GM19099 (cell line): ENCODE measurements around the gene JAKMIP2.

Experiments used
- POLR2A ChIP-seq: IDR thresholded peaks from 3 replicates; pipeline ENCODE4 v1.6.1; 2011; ENCODE audit warnings: low read depth; ENCODE audit not compliant: insufficient read length; ENCODE audit errors: extremely low read depth

The JAKMIP2 gene

DNA sequence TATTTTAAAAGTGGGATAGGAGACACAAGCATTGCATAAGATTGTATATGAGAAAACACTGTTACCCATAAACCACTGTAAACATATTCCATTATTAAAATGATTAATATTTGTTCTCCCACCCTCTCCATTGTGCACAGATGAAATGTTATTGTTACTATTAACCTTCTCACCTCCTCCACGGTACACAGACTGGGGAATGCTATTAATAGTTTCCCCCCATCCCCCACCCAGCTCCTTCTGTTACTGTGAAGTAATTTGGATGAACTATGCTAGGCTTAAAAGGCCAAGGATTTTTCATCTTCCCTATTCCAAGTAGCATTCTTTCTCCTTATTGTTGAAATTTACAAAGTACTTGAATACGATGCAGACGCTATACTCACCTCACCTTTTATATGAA, 91.4 kb downstream of the JAKMIP2 start:
- no peak for TF ChIP-seq POLR2A

DNA sequence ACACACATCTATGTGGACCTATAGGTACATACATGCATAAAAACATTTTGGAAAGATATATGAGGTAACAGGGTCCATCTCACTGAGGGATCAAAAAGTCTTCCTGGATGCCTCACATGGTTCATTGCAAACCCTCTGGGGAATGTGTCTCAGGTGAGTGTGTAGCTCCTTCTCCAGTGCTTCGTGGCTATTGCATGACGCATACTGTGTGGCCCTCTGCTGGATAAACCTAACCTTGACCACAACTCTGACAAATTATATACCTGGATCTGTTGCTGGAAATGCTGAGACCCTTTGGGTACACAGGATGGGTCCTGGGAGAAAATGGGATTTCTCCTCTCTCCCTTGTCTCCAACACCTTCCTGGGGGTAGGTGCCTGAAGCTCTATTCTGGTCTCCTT, 91.9 kb downstream of the JAKMIP2 start:
- TF ChIP-seq POLR2A = no peak

DNA sequence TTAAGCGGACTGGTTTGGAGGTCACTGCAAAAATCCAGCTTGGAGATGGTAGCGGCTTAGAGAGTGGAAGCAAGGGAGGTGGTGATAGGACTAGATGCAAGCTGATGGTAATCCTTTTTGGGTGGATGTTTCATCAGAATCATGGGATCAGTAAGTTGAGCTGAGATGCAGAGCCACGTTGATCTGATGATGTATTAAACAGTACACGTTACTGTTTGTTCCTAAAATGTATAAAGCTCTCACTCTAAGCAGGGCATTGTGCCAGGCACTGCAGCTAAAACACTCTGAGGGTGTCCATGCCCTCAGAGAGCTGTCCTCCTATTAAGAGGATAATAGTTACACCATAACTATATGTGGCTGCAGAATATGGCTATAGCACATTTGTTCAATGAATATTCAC, 93.1 kb downstream of the JAKMIP2 start:
- TF ChIP-seq POLR2A = no peak

GRCh38 chr5:147688656-147689356, 93.7 kb downstream of the JAKMIP2 start:
- no peak for TF ChIP-seq POLR2A

- TF ChIP-seq POLR2A = no peak
Measured at GRCh38 chr5:147687118-147687517, 95.4 kb downstream of the JAKMIP2 start.

- no peak for TF ChIP-seq POLR2A
Measured at GRCh38 chr5:147686421-147686820, 96.1 kb downstream of the JAKMIP2 start.

- TF ChIP-seq POLR2A = no peak
Measured at GRCh38 chr5:147685993-147686392, 96.5 kb downstream of the JAKMIP2 start.

GRCh38 chr5:147675168-147675567, 107.4 kb downstream of the JAKMIP2 start:
- TF ChIP-seq POLR2A = no peak

DNA sequence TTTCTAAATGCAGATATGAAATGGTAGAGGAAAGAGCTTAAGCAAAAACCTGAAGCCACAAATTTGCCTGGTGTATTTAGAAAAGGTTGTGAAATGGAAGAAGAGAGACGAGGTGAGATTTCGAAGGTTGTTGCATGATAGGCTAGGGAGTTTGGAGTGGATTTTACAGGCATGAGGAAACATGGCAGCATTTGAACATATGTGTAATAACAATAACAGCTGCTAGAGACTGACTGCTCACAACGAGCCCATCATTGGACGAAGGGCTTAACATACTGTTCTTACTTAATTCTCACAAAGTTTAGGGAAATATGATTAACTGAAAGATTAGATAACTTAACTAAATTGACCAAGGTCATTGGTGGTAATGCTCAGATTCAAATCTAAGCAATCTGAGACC, 108.1 kb downstream of the JAKMIP2 start:
- TF ChIP-seq POLR2A = no peak

- no peak for TF ChIP-seq POLR2A
Measured at GRCh38 chr5:147673791-147674190, 108.7 kb downstream of the JAKMIP2 start.

GRCh38 chr5:147673266-147673665, 109.3 kb downstream of the JAKMIP2 start:
- no peak for TF ChIP-seq POLR2A

DNA sequence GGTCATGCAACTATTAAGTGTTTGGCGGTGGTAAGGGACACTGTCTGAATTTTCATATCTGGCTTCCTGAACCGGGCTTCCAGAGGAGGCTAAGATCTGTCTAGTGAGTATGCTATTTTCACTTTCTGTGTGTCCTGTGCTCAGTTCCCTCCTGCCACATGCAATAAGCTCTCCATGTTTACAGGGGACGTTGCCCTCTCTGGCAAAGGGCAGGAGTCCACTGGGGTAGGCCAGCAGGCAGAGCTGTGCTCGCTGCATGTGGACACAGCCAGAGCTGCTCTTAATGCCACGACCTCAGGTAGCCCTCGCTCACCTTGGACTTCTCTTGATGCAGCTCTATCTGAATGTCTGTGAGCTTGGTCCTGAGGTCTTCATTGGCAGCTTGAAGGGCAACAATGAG, 111.2 kb downstream of the JAKMIP2 start:
- no peak for TF ChIP-seq POLR2A

DNA sequence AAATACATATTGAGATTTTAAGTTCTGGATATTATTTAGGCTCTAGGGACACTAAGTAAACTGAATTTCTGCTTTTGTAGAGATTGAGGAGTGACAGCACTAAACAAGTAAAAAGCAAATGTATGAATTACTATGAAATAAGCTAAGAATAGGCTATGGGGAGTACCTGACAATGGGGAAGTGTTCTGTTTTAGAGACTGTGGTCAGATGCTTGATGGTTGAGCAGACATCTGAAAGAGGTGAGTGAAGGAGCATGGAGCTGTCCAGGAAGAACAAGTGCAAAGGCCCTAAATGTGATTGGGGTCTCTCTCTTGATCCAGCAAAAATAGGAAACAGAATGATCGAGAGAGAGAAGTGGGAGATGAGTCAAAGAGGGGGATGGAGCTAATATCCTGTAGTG, 111.7 kb downstream of the JAKMIP2 start:
- TF ChIP-seq POLR2A = no peak

DNA sequence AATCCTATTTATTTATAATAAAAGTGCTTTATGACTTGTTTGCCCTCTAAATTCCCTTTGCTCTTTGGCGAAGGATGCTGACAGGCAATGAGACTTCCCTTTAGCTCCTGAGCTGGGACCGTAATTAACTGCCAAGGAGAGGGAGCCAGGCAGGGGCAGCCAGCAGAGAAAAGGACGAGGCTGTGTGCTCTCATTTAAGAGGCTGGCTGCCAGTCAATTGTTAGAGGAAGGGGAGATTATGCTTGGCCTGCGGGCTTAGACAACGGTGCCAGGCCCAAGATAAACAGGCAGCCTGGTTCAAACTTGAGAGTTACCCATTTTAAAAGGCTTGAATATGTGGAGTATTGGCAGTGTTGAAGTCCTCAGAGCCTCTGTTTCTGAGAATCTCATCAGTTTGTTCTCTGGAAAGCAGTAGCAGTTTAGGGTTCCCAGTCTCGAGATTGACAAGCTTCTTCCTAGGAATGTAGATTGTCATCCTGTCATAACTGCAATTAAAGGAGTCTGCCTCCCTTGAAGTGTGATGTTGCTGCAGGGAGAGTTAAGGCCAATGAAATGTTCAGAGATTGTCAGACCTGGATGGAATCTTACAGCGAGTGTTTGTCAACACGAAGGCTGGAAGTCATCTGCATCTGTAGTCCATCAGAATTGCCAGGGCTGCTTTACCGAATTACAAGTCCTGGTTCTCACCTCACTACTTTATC, 113.2 kb downstream of the JAKMIP2 start:
- no peak for TF ChIP-seq POLR2A

GRCh38 chr5:147668385-147668784, 114.1 kb downstream of the JAKMIP2 start:
- no peak for TF ChIP-seq POLR2A

- no peak for TF ChIP-seq POLR2A
Measured at GRCh38 chr5:147667363-147667762, 115.2 kb downstream of the JAKMIP2 start.
